Measurements from ENCODE around the gene ZNF587.

The ZNF587 gene

DNA sequence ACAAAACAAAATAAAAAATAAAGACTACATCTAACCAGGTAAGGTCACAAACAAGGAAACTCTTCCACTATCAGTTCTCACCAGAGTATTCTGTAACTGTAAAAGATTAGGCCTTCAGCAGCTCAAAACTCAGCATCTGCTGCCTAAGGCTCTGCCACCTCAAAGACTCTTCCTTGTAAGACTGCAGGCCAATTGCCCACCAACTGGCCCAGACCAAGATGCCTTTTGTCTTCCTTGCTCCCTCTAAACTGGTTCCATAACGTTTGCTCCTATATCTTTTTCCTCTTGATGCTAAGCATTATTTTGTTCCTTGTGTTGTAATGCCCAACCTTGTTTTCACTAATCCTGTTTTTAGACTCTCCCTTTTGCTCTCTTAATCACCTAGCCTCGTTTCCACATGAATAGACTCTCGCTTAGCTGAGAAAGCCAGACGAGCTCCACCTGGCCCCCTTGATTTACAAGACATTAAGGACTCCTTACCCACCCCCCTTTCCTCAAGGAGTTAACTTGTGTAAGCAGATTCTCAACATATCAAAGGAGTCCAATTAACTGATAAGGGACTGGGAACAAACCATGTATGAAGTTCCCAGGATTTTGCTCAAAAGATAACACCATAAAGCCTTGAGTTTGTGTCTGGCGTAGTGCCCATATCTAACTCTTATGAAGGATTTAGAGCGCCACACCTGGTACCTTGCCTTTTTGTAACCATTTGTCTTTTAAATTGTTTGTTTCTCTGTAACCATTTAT lies 37.7 kb downstream of the ZNF587 start:
- DNase-seq (ENCODE audit: low spot score) = no peak

DNA sequence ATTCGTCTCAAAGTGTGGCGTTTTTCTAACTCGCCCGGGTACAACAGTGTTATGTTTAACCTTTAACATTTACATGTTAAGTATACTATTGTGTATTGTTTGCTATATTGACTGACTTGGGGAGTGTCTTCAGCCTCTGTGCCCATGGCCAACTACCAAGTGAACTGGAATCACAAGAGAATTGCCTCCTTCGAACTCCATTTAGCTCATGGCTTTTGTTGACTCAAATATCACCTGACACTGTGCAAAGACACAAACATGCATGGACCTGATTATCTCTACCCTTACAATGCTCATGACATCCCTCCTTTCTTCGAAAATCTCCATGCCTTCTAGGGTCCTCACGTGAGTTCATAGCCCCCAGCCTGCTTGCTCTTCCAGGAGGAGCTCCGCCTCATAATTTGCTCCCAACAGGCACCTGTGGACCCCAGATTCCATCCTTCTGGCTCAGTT lies 38.5 kb downstream of the ZNF587 start:
- no peak for DNase-seq (ENCODE audit: low spot score)

DNA sequence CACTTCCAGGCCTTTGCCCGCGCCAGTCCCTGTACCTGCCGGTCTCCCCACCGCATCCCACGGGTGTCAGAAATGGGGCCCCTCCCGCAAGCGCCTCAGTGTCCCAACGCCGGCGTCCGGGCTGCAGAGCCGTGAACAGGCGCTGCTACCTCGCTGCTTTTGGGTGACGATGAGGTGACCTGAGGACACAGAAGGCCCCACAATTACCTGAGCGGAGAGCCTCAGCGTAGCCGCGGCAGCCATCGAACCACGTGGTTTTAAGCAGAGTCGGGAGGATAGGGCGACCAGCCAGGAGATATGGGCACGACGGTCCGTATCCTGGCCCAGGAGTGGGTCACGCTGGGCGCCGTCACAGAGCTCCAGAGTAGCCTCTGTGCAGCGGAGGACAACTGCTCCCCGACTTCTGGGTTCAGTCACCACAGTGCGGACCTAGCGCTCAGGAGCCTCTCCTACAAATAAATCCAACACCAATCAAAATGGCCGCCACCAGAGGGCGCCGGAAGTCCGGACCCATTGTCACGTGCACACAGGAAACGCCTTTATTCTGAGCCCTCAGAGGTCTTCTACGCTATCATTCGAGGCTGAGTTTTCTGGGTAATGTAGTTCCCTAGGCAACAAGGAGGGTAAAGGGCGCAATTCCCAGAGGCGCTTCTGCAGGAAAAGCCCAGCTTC lies 39.0 kb downstream of the ZNF587 start, which contains the start of gene ZNF814:
Gene ZNF814 (minus strand): TSS at position 478 of the 672 bp plus-strand sequence. CDS start 235 bp downstream, at position 243.
- DNase-seq (ENCODE audit: low spot score) = peak; percentile 59

DNA sequence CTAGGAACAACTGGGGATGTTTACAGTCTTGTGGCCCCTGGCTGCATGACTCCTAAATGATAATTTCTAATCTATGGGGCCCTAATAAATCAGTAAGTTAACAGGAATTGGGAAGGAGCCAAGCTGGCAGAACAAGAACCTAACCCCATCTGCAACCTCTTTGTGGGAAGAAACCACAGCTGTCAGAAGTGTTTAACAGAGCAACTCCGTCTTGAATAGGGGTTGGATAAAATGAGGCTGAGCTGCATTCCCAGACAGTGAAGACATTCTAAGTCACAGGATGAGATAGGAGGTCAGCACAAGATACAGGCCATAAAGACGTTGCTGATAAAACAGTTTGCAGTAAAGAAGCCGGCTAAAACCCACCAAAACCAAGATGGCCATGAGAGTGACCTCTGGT lies 41.0 kb downstream of the ZNF587 start:
- peak; percentile 16 for DNase-seq (ENCODE audit: low spot score)

DNA sequence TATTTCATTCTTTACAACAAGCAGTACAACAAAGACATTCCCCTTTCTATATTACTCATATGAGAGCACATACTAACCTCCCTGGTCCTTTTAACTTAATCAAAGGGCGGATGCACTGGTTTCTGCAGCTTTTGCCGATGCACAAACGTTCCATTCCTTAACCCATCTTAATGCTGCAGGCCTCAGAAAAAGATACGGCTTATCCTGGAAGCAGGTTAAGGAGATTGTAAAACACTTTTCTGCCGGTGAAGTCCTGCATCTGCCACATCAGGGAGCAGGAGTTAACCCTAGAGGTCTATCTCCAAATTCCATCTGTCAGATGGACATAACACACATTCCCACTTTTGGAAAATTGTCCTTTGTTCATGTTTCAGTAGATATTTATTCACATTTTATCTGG lies 50.7 kb downstream of the ZNF587 start:
- DNase-seq (ENCODE audit: low spot score) = no peak

DNA sequence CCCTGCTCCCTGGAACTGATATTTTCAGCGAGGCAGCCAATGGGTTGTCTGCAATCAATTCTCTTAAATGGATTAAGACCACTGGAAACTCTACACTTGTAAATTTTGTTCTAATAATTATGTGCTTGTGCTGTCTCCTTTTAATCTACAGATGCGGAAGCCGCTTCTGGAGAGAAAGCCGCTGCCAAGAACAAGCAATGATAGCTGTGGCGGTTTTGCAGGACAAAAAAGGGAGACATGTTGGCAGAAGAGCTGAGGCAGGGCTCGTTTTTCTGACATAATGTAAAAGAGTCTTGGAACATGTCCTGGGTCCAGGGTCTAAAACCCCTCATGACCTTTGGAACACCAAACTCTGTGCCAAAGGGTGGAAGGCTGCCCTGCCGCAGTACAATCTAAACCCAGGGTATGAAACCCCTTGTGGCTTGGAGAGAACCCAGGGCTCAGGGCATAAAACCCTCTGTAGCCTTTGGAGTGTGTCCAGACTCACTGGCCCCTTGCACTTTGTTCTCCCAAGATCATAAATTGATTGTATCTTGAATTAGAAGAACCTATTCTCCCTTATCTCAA lies 54.0 kb downstream of the ZNF587 start:
- DNase-seq (ENCODE audit: low spot score) = no peak

DNA sequence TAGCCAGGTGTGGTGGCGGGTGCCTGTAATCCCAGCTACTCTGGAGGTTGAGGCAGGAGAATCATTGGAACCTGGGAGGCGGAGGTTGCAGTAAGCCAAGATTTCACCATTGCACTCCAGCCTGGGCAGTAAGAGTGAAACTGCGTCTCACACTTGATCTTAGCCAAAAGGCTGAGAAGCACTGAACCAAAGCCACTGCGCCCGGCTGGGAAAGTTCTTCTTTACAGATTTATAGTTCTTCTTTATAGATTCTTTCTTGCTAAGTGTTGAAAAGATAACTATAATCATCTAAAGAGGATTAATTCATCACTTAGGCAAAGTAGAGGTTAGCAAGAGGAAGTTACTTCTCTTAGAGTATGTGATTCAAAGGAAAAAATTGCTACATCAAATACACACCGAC lies 55.6 kb downstream of the ZNF587 start:
- no peak for DNase-seq (ENCODE audit: low spot score)

DNA sequence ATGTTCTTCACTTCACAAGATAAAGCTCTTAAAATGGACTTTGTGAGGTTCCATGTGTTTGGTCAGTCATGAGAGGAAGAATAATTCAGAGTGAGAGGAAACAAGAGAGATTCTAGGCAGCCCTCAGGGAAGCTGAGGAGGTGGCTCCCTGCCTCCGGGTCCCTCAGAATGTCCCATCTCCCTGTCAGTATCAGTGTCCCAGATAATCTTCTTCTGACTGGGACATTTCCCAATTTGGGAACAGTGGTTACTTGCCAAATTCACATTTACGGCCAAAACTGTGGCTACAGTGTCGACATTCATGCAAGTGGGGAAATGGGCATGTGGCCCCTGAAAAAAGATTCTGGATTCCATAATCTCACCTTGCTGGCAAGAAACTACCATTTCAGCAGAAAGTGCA lies 57.7 kb downstream of the ZNF587 start:
- DNase-seq (ENCODE audit: low spot score) = no peak

DNA sequence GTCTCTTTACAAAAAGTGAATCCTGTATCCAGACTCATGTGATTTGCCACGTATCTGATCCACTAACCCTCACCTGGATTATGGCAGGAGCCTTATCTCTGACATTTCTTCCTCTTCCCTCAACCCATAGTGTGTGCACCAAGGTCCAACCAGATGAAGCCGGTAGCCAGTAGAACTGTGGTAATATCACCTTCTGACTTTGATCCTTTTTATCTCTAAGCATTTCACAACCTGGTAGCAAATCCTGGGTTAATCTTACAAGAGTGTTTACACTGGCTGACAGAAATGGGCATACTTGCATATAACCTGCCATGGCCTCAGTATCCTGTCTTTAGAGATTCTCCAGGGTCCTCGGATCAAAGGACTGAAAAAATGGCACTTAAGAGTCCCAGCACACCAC lies 64.9 kb downstream of the ZNF587 start:
- no peak for DNase-seq (ENCODE audit: low spot score)

Data from AG08396 (cell line).